NCI-H1436 (cell line): Measurements from ENCODE around the gene TTLL8.

Source experiments
- DNase-seq: peaks from one replicate; lab custom pipeline; 2025; lab: John Stamatoyannopoulos, UW

TTLL8 gene

GRCh38 chr22:50017701-50018224 is 40.3 kb downstream of the TTLL8 start:
- DNase-seq = no peak

- no peak for DNase-seq
These were observed 41.0 kb downstream of the TTLL8 start for GRCh38 chr22:50016988-50017700.

- no peak for DNase-seq
These were observed 41.6 kb downstream of the TTLL8 start for GRCh38 chr22:50016308-50016987.

DNA sequence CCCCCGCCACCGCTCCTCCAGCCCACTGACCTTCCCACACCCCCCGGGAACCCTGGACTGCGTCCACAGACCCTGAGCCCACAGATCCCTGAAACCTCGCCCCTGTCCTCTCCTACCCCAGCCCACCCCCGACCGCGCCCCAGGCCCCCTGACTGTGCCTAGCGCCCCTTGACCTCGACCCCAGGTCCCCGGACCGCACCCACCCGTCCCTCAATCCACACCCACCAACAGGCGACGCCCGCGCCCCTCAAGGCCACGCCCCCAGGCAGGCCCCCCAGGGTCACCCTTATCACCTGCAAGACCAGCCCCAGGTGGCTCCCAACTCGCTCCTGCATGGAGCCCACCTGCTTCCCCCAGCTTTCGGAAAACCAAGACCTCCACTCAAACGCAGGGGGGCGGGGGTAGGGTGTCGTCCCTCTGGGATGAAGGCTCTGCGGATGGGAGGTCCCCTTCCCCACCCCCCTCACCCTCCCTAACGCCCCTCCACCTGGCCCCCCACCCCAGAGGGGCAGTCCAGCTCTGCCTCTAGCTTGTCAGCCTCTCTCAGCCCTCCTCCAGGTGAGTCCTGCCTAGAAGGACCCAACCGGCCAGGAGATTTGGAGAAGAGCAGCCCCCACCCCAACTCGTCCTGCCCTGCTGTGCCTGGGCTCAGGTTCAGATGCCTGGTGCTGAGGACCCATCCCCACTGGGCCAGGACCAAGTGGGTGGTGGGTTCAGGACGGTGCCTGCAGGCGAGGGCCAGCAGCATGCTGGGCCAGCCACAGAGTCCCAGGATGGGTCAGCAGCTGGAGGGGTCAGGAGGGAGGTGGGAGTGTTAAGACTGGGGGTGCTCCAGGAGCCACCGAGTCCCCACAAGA is 42.4 kb downstream of the TTLL8 start:
- no peak for DNase-seq

GRCh38 chr22:50014655-50015401 is 43.3 kb downstream of the TTLL8 start:
- DNase-seq = no peak

GRCh38 chr22:50014053-50014501 is 44.0 kb downstream of the TTLL8 start:
- no peak for DNase-seq

DNA sequence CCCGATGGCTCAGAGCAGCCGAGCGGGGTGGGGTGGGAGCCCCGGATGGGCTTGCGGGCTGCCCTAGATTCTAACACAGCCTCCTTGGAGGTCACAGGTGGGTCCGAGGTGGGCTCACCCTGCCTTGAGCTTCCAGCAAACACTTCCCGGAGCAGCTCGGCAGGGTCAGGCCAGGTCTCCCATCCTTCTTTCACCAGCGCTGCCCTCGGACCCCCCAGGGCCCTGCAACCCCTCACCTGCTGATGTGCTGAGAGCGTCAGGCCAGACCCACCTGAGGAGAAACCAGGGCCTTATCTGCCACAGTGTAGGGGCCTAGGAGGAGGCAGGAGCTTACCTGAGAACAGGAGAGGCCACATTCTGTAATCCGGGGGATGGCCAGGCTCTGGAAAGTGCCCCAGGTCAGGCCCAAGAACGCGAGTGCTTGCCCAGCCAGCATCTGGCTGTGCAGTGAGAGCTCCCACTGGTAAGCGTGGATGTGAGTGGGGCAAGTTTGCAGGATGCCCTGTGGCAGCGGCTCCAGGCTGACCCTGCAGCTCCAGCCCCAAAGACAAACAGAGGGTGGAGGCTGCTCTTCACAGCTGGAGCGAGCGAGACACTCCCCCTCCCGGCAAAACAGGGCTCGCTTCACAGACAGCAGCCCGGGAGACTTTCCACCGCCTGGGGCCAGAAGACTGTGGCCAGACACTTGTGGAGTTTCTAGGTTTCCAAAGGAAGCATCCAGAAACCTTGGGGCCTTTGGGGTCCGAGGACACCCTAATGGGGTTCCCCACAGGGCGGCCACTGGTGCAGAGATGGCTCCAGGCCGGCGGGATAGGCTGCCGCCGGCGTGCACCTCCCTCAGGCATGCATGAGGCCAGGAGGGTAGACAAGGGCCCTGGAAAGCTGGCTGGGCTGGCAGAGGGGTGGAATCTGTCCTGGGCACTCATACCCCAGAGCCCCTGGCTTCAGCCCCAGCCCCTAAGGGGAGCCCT is 45.6 kb downstream of the TTLL8 start, which contains the start of gene IL17REL:
IL17REL (minus strand) TSS at position 555 of the 971 bp plus-strand sequence; CDS start at position 436, 119 bp downstream.
- no peak for DNase-seq

DNA sequence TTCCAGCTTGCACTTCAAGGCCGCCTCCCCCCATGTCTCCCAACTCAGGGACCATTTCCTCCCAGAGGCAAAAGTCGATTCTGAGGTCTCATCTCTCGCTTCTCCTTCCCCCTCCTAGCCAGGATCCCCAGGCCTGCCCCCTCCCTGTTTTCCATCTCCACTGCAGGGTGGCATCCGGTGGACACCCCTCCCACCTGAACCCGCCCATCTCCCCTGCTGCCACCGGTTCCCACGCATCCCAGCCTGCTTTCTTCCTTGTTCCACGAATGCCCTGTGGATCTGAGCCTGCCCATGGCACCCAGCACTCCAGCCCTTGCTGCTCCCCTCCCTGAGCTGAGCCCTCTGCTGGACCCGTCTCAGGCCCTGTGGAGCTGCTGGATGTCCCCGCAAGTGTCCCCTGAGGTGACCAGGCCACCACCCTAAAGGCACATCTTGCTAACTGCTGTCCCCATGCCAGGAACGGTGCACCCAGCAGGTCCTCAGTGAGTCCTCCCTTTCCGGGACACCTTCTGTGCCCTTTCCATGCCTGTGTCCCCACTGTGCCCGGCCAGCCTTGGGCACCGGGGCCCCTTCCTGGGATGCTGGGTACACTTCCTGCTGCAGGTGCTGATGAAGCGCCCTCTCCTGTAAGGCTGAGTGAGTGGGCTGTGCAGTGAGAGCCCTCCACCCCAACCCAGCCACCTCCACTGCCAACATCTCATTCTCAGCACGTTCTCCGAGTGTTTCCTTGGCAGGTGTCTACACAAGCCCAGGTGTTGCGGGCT is 46.5 kb downstream of the TTLL8 start:
- no peak for DNase-seq

GRCh38 chr22:50010676-50011446 is 47.2 kb downstream of the TTLL8 start:
- no peak for DNase-seq

DNA sequence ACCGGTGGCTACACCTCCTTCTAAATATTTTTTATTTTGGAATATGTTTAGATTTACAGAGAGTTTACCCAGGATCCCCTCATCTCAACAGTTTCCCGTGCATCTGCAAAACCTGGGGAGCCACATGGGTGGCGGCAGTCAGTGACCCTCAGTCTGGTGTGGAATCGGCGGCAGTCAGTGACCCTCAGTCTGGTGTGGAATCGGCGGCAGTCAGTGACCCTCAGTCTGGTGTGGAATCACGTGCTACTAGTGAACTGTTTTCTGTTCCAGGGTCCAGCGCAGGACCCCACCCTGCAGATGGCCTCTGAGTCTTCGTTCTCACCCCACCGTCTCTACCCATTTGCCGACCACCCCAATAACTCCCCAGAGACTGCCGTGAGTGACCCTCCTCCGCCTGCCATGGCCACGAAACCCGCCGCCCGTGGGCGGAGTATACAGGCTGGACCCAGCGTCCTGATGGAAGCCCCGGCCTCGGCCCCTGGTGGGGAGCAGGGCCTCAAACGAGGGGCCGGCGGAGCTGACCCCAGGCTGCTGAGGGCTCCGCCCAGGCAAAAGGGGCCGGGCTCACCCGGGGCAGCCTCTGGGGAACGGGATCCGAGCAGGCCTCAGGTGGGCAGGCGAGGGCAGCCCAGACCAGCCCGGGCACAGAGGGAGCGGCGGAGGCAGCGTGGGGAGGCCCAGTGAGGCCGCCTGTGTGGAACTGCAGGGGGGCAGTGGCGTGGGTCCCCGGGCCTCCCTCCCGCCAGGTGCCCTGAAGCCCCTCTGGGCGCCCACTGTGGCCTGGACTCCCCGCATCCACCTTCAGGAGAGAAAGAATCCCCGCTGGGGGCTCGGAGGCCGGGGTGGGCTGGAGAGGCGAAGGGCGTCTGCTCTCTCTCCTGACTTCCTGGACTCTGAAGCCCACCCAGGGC is 48.1 kb downstream of the TTLL8 start:
- DNase-seq = no peak

DNA sequence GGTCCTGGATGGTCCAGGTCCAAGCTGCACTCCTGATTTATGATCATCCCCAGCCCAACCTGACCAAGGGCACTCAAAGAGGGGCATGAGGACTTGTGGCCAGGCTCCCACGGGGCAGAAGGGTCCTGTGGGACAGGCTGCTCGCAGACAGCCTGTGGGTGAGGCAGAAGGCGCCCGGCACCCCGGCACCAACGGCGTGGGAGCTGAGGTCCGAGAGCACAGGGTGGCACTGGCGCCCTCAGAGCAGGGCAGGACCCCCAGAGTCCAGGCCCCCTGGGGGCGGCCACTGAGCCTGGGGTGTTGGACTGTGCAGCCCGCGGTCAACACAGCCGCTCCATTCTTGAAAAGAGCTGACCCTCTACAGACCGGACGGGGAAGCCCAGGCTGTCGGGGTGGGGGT is 48.8 kb downstream of the TTLL8 start:
- no peak for DNase-seq

- DNase-seq = peak; percentile 70
These were observed 49.7 kb downstream of the TTLL8 start for GRCh38 chr22:50008151-50009040.

- DNase-seq = no peak
These were observed 51.0 kb downstream of the TTLL8 start for GRCh38 chr22:50007057-50007511.

GRCh38 chr22:50004918-50005317 is 53.2 kb downstream of the TTLL8 start:
- DNase-seq = no peak

DNA sequence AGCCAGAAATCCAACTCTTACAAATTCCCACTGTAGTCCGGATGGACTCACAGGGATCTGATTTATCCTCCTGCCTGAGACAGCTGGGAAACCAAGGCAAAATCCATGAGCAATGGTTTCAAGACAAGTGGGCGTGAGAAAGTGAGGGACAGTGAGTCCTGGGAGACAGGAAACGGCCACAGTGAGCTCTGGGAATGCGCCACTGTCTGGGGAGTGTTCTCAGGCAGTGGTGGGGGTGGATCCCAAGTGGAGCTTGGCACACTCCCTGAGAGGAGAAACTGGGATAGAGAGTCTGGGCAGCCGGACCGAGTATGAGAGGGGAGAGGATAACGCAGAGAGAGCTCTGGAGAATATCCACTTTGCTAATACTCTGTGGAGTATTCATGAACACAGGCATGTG is 55.3 kb downstream of the TTLL8 start:
- DNase-seq = no peak

- DNase-seq = no peak
These were observed 56.5 kb downstream of the TTLL8 start for GRCh38 chr22:50001388-50002231.
